Stimulated activated naive CD8-positive, alpha-beta T cell treated with anti-CD3 and anti-CD28 coated beads, Interleukin-15, Interleukin-2, amounts not matched to agents 100 ng/mL and 50 ng/mL, for 24 hours (primary cell): Measurements from ENCODE around the gene SCAPER.
A peak's percentile ranks its signal among the peaks of the same experiment; 100 is the strongest.
"Not testable (repeated sequence)": the region's sequence is repeated elsewhere in the genome, so short reads cannot be mapped to it uniquely, and the experiment has no call there.

Experiments
- H3K27ac Mint-ChIP-seq: one replicate; pipeline ENCODE4 v1.8.0; 2021; ENCODE audit warnings: mild to moderate bottlenecking, mixed read lengths
- H3K27me3 Mint-ChIP-seq: one replicate; pipeline ENCODE4 v1.8.0; 2021; ENCODE audit warnings: mixed read lengths
- H3K36me3 Mint-ChIP-seq: one replicate; pipeline ENCODE4 v1.8.0; 2021; ENCODE audit warnings: low read depth, mixed read lengths
- H3K4me1 Mint-ChIP-seq: one replicate; pipeline ENCODE4 v1.8.0; 2021; ENCODE audit warnings: low read depth, mixed read lengths
- H3K4me3 Mint-ChIP-seq: one replicate; pipeline ENCODE4 v1.8.0; 2021; ENCODE audit warnings: mild to moderate bottlenecking, mixed read lengths
- H3K9me3 Mint-ChIP-seq: one replicate; pipeline ENCODE4 v1.8.0; 2021; ENCODE audit warnings: mixed read lengths

The SCAPER gene

DNA sequence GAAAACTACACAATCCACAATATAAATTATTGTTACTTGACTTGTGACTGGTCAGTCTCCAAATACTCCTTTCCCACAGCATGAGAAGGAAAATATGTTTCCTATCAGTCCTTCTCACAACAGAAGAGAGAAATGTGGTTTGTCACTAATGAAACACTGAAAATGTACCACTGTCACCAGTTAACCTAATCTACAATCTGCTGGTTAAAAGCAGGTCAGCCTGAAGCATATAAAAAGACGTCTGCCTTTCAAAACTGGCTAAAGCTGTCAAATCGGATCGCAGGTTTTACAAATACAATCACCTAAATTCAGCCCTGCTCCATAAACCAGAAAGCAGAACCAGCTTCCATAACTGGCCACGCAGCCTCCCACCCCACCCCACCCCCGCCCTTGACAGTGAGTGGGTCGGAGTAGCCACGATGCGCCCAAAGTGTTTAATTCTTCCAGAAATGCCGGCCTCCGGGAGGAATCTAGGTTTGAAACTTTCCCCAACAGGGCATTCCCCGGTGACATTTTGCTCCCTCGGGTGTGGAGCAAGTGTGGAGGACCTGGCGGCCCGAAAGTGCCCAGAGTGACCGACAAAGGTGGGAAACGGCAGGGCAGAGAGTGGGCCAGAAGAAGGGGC, 594.6 kb downstream of the SCAPER start:
- peaks cover 48% of the 10 kb centered on the region for H3K4me1 Mint-ChIP-seq
- H3K4me3 Mint-ChIP-seq, result peak overlapping the region; percentile 91
- H3K9me3 Mint-ChIP-seq, result no peaks in the 10 kb centered on the region
- peak overlapping the region; percentile 89 for H3K27ac Mint-ChIP-seq
- H3K36me3 Mint-ChIP-seq, result peaks cover 20% of the 10 kb centered on the region
- no peaks in the 10 kb centered on the region for H3K27me3 Mint-ChIP-seq

DNA sequence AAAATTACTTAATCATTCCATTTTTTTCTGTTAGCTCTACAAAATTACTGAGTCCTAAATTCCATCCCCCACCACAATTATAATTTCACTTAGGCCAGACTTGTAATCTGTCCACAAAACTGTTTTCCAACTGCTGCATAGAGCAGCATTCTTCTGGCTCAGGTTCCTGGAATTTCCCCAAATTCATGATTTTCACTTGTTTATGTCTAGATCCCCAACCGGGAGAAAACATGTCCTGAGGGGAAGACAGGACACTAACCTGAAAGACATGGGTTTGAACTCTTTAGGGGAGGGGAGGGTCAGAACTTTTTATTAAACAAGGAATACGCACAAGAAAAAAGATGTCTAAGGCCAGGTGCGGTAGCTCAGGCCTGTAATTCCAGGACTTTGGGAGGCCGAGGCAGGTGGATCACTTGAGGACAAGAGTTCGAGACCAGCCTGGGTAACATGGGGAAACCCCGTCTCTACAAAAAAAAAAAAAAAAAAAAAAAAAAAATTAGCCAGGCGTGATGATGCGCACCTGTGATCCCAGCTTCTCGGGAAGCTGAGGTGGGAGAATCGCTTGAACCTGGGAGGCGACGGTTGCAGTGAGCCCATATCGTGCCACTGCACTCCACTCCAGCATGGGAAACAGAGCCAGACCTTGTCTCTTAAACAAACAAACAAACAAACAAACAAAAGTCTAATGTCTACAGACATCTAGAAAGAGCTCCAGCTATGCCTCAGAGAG, 595.4 kb downstream of the SCAPER start:
- Mint-ChIP-seq H3K36me3 (peaks cover 25% of the 10 kb centered on the region), H3K9me3 (peaks cover 3% of the 10 kb centered on the region), H3K4me1 (peaks cover 50% of the 10 kb centered on the region), H3K27me3 (no peaks in the 10 kb centered on the region), H3K4me3 (peak overlapping the region; percentile 91), H3K27ac (no peak overlapping the region)

DNA sequence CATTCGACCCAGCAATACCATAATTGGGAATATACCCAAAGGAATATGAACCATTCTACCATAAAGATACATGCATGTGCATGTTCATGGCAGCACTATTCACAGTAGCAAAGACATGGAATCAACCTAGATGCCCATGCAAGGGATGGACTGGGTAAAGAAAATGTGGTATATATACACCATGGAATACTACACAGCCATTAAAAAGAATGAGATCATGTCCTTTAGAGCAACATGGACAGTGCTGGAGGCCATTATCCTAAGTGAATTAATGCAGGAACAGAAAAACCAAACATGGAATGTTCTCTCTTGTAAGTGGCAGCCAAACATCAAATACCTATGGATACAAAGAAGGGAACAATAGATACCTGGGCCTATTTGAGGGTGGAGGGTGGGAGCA, 601.2 kb downstream of the SCAPER start:
- Mint-ChIP-seq H3K9me3 (peaks cover 3% of the 10 kb centered on the region), H3K36me3 (peaks cover 32% of the 10 kb centered on the region), H3K27me3 (no peaks in the 10 kb centered on the region), H3K4me1 (peaks cover 46% of the 10 kb centered on the region), H3K27ac (no peak overlapping the region), H3K4me3 (no peak overlapping the region)

DNA sequence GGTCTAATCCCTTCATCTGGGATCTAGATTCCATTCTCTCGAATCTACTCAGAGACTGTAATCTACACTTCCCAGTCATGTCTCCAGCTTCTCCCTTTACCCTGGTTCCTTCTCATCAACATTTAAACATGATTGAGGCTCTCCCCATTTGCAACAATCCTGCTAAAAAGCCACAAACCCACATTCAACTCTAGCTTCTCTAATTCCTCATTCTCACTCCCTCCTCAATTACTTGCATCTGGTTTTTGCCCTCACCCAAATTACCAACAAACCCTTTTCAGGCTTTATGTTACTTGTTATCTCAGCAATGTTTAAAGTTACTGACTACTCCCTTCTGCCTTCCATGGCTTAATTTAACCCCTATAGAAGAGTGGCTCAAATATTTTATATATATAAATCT, 605.4 kb downstream of the SCAPER start:
- no peak overlapping the region for H3K27ac Mint-ChIP-seq
- H3K27me3 Mint-ChIP-seq, result no peaks in the 10 kb centered on the region
- peaks cover 41% of the 10 kb centered on the region for H3K4me1 Mint-ChIP-seq
- H3K4me3 Mint-ChIP-seq, result no peak overlapping the region
- H3K9me3 Mint-ChIP-seq, result no peaks in the 10 kb centered on the region
- peaks cover 19% of the 10 kb centered on the region for H3K36me3 Mint-ChIP-seq

DNA sequence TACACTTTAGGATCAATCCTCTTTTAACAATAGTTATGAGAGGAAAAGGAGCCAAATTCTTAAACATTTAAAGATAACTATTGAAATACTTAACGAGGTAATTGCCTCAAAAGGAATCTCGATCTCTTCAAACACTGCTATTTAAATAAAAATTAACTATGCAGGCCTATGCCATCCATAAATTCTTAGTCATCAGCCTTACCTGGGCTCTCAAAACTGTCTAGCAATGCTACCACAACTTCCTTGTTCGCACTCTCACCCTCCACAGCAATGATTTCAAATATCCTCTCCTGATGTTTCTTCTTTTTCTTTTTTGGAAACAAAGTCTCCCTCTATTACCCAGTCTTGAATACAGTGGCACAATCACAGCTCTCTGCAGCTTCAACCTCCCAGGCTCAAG, 606.2 kb downstream of the SCAPER start:
- no peak overlapping the region for H3K27ac Mint-ChIP-seq
- H3K27me3 Mint-ChIP-seq, result no peaks in the 10 kb centered on the region
- peaks cover 16% of the 10 kb centered on the region for H3K36me3 Mint-ChIP-seq
- H3K9me3 Mint-ChIP-seq, result no peaks in the 10 kb centered on the region
- H3K4me3 Mint-ChIP-seq, result no peak overlapping the region
- H3K4me1 Mint-ChIP-seq, result peaks cover 45% of the 10 kb centered on the region

DNA sequence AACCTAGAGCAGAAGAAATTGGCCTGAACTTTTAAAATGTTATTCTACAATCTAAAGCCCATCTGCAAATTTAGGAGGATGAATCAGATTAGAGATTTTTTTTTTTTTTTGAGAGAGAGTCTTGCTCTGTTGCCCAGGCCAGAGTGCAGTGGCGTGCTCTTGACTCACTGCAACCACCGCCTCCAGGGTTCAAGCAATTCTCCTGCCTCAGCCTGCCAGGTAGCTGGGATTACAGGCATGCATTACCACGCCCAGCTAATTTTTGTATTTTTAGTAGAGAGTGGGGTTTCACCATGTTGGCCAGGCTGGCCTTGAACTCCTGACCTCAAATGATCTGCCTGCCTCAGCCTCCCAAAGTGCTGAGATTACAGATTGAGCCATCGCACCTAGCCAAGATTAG, 607.2 kb downstream of the SCAPER start:
- not testable (repeated sequence) for H3K27ac Mint-ChIP-seq, H3K9me3 Mint-ChIP-seq, H3K27me3 Mint-ChIP-seq, H3K4me3 Mint-ChIP-seq
- Mint-ChIP-seq H3K4me1 (peaks cover 49% of the 10 kb centered on the region), H3K36me3 (peaks cover 12% of the 10 kb centered on the region)
